HG02642 (cell line): ENCODE results near the gene ZNF536.
"Not testable (repeated sequence)": the region's sequence is repeated elsewhere in the genome, so short reads cannot be mapped to it uniquely, and the experiment has no call there.

Experiments used
- ATAC-seq: cut with Tn5 transposase; IDR thresholded peaks from one replicate; pipeline ENCODE4 v1.9.1; 2021; ENCODE audit warnings: mild to moderate bottlenecking; ENCODE audit not compliant: unreplicated experiment, poor library complexity

Gene ZNF536

GRCh38 chr19:30340771-30341561 is 31.2 kb upstream of the ZNF536 start:
- ATAC-seq, result no peak

GRCh38 chr19:30341611-30342201 is 30.5 kb upstream of the ZNF536 start:
- no peak for ATAC-seq

GRCh38 chr19:30342901-30343300 is 29.3 kb upstream of the ZNF536 start:
- ATAC-seq, result no peak

- no peak for ATAC-seq
Observed at GRCh38 chr19:30344446-30345425, 27.4 kb upstream of the ZNF536 start.

- no peak for ATAC-seq
Observed at GRCh38 chr19:30345686-30346085, 26.5 kb upstream of the ZNF536 start.

- ATAC-seq, result not testable (repeated sequence)
Observed at GRCh38 chr19:30346468-30346867, 25.7 kb upstream of the ZNF536 start.

- ATAC-seq, result no peak
Observed at GRCh38 chr19:30349131-30349730, 23.0 kb upstream of the ZNF536 start.

GRCh38 chr19:30350692-30351663 is 21.2 kb upstream of the ZNF536 start:
- ATAC-seq, result no peak

- no peak for ATAC-seq
Observed at GRCh38 chr19:30351774-30352173, 20.4 kb upstream of the ZNF536 start.

GRCh38 chr19:30353394-30353945 is 18.7 kb upstream of the ZNF536 start:
- ATAC-seq, result no peak

- no peak for ATAC-seq
Observed at GRCh38 chr19:30355586-30355985, 16.6 kb upstream of the ZNF536 start.

GRCh38 chr19:30356951-30357579 is 15.1 kb upstream of the ZNF536 start:
- no peak for ATAC-seq

GRCh38 chr19:30357580-30357954 is 14.6 kb upstream of the ZNF536 start:
- ATAC-seq, result no peak

- no peak for ATAC-seq
Observed at GRCh38 chr19:30358319-30358718, 13.9 kb upstream of the ZNF536 start.

GRCh38 chr19:30358821-30359580 is 13.2 kb upstream of the ZNF536 start:
- ATAC-seq, result no peak

- no peak for ATAC-seq
Observed at GRCh38 chr19:30359936-30360335, 12.2 kb upstream of the ZNF536 start.

GRCh38 chr19:30360376-30361106 is 11.6 kb upstream of the ZNF536 start:
- ATAC-seq, result no peak
